G401.6 (cell line): Measurements from ENCODE around the gene TERF2IP.
A peak's percentile ranks its signal among the peaks of the same experiment; 100 is the strongest.

Source experiments
- FAIRE-seq: peaks from 2 replicates; lab custom pipeline; 2012; peaks lifted over from hg19 to GRCh38; lab: Jason Lieb, UNC

Gene TERF2IP

DNA sequence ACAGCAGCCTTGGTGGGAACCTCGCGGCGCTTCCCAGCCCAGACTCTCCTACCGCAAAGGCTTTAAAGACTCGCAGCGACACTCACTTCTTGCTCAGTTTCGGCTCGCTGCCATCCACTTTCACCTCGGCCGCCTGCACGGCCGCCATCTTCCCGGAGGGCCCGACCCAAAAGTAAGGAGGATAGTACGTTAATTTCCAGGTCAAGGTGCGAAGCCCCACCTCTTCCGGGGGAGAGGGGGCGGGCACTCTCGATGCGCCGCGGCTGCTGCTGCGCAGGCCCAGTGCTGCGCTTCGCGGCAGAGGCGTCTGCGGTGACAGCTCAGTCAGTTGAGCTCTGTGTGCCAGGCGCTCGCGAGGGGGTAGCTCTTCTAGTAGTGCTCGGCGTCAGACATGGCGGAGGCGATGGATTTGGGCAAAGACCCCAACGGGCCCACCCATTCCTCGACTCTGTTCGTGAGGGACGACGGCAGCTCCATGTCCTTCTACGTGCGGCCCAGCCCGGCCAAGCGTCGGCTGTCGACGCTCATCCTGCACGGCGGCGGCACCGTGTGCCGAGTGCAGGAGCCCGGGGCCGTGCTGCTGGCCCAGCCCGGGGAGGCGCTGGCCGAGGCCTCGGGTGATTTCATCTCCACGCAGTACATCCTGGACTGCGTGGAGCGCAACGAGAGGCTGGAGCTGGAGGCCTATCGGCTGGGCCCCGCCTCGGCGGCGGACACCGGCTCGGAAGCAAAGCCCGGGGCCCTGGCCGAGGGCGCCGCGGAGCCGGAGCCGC, at the start of gene TERF2IP, which contains the start of gene KARS1:
Gene TERF2IP (plus strand): TSS at position 282 of the 773 bp plus-strand sequence. CDS start 110 bp downstream, at position 392.
Gene KARS1 (minus strand): TSS at position 174 of the 773 bp plus-strand sequence. CDS start 26 bp downstream, at position 148.
- peak; percentile 94 for FAIRE-seq

DNA sequence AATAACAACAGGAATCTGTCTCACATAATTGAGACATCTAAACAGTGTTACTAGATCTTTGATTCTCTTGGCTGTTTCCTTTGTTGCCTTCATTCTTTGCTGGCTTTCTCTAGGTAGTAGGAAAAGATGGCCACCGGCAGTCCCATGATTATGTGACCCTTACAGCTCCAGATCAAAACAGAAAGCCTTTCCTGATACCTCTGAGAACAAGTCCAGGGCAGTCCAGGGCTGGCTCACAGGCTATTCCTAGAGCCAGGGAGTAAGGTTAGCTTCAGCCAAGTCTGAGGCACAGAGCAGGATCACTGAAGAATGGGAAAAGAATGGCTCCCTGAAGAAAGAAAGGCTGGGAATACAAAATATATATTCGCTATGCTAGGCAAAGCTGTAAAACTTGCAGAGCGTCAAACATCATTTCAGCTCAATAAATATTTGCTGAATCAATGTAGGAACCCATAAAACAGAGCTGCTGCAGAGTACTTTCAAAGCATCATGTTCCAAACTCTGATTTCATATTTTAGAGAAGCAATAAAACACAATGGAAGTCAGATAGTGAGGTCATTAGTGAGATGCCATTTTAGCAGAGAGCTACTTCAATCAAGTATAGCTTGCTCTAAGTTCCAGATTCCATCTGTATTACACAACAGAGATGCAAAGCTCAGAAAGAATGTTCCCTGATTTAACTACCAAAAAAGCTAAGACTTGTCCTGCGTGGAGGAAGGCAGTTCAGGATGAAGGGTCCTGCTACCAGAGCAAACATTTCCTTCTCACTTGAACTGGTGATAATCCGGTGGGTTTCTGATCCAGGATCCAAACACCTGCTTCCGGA, 47.9 kb upstream of the TERF2IP start:
- no peak for FAIRE-seq

DNA sequence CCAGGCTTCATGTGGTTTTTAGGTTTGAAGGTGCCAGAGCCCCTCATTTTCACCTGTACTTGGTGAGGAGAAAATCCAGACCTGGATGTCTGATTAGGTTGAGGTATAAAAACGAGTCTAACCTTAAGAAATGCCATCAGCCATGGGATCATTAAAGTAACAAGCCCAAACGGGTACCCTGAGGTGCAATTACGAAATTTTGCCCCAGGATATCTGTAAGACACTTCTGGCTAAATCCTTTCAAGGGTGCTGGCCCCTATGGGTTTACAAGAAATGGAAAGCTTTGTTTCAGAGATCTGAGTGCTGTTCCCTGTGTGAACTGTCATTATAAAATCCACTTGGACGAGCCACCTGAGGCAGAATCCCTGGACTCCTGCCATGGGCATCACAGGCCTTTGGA, 44.3 kb upstream of the TERF2IP start:
- FAIRE-seq, result no peak

- FAIRE-seq, result no peak
Measured at GRCh38 chr16:75606507-75606906, 41.1 kb upstream of the TERF2IP start.

DNA sequence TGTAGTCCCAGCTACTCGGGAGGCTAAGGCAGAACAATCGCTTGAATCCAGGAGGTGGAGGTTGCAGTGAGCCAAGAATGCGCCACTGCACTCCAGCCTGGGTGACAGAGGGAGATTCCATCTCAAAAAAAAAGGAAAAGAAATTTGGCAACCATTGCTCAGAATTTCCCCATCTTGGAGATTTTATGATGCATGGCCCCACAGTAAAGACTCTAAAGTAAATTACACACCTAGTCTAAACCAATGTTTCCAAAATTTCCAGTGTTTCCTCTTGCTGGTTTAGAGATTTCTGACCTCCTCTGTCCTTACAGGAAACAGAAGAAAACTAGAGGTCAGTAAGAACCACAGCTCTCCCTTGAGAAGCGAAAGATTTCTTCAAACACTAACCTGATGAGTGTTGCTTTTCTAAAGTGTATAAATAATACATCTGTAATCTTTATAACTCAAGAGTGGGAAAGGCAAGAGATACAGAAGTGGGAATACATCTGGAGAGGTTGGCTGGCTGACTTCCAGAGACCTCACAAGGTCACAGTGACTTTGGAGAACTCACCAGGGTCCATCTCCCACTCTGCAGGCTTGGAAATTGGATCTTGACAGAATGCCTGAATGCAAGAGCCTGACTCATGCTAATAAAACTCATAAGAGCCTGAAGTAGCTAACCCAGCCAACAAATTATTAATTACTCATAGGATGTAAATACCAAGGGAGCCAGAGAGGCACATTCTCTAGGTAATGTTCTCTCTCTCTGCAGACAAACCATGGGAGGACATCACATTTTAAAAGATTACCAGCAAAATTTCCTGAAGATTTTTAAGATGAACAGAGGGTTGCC, 33.3 kb upstream of the TERF2IP start:
- no peak for FAIRE-seq

- FAIRE-seq, result no peak
Measured at GRCh38 chr16:75615619-75616018, 32.0 kb upstream of the TERF2IP start.

GRCh38 chr16:75616521-75617010, 31.0 kb upstream of the TERF2IP start:
- no peak for FAIRE-seq

DNA sequence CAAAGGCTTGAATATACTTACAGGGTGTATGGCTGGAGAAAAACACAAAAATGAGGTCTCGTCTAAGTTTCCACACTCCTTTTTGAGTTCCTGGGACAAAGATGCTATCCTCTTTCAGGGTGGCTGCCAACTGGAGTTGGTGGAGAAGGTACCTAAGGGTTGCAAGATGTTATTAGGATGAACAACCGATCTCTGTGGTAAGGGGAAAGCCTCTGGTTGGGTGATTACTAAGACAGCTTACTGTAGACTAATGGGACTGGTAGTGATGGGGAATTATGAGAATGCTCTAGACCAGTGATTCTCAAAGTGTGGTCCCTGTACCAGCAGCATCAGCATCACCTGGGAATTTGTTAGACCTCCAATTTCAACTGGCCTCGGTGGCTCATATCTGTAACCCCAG, 30.5 kb upstream of the TERF2IP start:
- FAIRE-seq, result no peak

DNA sequence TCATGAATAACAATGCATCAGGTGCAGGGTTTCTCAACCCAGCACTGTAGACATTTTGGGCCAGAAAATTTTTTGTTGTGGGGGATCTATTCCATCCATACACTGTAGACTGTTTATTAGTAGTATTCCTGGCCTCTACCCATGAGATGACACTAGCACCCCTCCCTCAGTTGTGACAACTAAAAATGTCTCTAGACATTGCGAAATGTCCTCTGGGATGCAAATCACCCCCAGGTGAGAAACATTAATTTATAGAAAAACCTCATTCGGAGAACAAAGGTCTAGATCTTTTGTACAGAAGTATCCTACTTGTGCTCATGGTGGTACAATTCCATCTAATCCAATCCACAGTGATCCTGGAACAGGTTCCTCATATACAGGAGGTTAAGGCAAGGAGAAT, 28.8 kb upstream of the TERF2IP start:
- no peak for FAIRE-seq

GRCh38 chr16:75620326-75621169, 27.0 kb upstream of the TERF2IP start:
- no peak for FAIRE-seq

DNA sequence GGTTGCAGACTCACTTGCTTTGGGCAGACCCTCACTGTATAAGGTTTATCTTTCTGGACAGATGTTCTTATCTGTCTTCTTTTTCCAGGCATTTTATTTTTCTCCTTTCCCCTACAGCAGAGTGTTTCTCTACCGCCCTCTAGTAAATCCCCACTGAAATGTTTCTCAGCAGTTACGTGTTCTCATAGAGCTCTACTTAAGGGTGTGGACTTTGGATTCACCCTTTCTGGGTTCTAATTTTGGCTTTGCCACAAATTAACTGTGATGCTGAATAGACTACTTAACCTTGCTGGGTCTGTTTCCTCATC, 26.4 kb upstream of the TERF2IP start:
- no peak for FAIRE-seq

DNA sequence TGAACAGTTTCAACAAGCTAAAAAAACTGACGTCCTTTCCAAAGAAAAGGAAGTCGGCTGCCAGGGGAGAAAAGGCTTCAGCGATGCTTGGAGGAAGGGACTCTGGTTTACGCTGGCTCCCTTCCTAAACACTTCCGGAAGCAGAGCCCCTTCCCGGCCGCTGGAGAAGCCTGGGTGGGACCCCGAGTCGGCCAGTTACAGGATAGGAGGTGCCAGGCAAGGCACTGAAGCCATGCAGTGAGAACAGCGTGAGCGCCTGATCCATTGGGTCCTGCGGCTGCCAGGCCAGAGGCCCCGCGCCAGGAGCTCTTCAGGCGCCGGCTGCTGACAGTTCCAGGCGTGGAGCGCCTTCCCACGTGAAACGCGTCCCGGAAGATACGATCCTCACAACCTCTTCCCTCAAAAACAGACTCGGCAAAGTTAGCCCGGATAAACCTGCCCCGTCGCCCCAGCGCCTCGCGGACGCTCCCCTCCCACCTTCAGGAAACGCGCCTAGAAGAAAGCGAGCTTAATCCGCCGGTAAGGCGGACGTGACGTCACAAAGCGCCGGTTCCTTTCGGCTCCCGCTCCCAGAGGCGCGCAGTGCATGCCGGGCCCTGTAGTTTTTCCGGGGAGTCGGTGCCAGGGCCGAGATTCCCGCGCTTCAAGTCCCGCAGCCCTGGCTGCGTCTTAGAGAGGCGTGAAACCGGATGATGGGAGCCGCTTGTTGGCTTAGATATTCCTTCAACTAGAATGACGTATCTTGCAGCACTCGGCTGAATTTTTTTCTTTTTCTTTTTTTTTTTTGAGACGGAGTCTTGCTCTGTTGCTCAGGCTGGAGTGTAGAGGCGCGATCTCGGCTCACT, 24.6 kb upstream of the TERF2IP start, which contains the start of gene ADAT1:
Gene ADAT1 (minus strand): TSS at position 521 of the 845 bp plus-strand sequence. CDS start 2,482 bp downstream, outside the sequence.
- FAIRE-seq, result peak; percentile 95

GRCh38 chr16:75624921-75625334, 22.6 kb upstream of the TERF2IP start:
- FAIRE-seq, result no peak

DNA sequence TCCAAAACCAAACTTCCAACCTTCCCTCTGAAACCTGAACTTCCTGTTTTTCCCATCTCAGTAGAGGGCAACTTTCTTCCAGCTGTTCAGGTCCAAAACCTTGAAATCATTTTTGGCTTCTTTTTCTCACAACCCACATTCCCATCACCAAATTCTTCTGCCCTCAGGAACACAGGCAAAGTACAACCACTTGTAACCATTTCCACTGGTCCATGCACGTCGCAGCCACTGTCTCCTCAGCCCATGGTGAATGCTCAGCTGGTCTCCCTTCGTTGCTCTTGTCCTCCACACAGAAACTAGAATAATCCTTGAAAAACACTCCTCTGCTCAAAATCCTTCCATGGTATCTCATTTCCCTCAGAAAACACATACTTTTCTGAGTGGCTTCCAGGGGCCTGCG, 20.8 kb upstream of the TERF2IP start:
- no peak for FAIRE-seq

GRCh38 chr16:75627851-75628250, 19.7 kb upstream of the TERF2IP start:
- FAIRE-seq, result no peak

GRCh38 chr16:75628351-75628750, 19.2 kb upstream of the TERF2IP start:
- FAIRE-seq, result no peak

GRCh38 chr16:75629132-75629531, 18.4 kb upstream of the TERF2IP start:
- FAIRE-seq, result no peak

DNA sequence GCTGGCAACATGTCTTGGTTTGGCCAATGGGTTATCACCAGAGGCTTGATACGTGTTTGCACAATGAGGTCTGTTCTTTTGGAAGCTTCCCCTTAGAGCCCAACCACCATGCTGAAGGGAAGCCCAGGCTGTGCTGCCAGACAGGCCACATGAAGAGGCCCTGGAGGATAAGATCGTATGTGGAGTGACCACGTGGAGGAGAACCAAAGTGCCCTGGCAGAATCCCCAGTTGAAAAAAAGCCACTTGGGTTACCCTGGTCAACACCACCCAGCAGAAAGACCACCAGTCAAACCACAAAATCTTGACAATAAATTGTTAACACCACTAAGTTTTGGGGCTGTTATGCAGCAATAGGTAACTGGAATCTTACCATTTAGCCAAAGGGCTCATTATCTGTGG, 17.5 kb upstream of the TERF2IP start:
- FAIRE-seq, result no peak

GRCh38 chr16:75632857-75633256, 14.7 kb upstream of the TERF2IP start:
- FAIRE-seq, result no peak

DNA sequence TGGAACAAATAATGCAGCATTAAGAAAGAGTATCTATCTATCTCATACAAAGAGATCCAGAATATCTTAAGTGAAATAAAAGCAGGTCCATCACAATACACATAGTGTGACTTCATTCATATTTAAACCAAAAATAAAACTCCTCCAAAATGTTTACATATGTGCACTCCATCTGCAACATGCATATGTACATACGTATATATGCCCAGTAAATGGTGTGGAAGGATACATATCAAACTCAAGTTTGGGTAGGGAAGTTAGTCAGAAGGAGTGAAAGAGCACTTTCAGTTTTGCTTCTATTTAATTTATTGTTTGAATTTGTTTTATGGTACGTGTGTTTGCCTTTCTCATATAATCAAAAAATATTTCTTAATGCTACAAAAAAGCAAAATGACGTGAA, 12.5 kb upstream of the TERF2IP start:
- no peak for FAIRE-seq
